ENCODE data around the gene NTN5.

GRCh38 chr19:48654299-48655059 lies 18.3 kb downstream of the NTN5 start:
- TF ChIP-seq EZH2 (IDR thresholded peaks at IDR 0.05; ENCODE audit: insufficient read depth, low read length): no peak
- TF ChIP-seq, protein P1, sequence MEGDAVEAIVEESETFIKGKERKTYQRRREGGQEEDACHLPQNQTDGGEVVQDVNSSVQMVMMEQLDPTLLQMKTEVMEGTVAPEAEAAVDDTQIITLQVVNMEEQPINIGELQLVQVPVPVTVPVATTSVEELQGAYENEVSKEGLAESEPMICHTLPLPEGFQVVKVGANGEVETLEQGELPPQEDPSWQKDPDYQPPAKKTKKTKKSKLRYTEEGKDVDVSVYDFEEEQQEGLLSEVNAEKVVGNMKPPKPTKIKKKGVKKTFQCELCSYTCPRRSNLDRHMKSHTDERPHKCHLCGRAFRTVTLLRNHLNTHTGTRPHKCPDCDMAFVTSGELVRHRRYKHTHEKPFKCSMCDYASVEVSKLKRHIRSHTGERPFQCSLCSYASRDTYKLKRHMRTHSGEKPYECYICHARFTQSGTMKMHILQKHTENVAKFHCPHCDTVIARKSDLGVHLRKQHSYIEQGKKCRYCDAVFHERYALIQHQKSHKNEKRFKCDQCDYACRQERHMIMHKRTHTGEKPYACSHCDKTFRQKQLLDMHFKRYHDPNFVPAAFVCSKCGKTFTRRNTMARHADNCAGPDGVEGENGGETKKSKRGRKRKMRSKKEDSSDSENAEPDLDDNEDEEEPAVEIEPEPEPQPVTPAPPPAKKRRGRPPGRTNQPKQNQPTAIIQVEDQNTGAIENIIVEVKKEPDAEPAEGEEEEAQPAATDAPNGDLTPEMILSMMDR (IDR thresholded peaks at IDR 0.05; ENCODE audit: insufficient read depth, low read depth, low read length): no peak
